Middle frontal gyrus (tissue), 1 donor: ENCODE results near the gene IL1F10.

Source experiments
- DNase-seq: peaks from one replicate; pipeline ENCODE4 v3.0.0-alpha.2; 2015; ENCODE audit warnings: low spot score; ENCODE audit errors: extremely low spot score

IL1F10 gene

DNA sequence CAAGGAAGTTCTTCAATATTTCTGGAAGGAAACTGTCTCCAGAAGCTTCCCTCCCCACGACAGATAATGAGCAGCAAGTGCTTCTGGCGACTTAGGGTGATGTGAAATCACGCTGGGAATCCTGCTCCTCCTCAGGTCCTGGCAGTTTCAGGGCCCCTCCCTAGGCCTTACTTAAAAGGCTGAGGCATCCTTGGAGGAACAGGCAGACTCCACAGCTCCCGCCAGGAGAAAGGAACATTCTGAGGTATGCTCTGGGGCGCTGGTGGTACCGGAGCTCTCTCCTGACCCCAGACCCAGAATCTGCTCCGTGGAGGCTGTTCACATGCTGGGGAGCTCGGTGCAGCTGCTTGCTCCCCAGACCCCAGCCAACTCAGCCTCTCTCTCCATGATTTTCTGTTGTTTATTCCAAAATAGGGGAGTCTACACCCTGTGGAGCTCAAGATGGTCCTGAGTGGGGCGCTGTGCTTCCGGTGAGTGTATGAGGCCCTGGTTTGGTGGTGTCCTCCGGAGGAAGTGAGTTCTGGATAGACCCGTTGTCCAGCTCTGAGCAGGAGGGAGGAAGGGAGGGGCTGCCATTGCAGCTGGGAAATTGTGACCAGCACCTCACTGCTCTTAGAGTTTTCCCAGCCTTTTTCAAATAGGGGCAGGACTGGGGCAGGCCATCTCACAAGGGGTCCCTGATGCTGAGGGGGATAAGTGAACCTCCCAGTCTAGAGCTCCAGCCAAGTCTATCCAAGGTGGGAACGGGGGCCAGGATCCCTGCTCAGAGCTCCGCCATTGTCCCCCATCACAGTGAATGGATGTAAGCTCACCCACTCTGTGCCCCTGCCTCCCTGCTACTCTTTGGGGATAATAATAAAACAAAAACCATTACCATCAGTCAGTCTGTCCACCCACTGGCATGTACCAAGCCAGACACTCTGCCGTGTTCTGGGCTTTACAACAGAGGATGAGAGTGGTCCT, 8.5 kb upstream of the IL1F10 start, which contains the start of gene IL36RN:
Gene IL36RN (plus strand): TSS at position 201 of the 963 bp plus-strand sequence. CDS start 241 bp downstream, at position 442.
- no peak for DNase-seq

DNA sequence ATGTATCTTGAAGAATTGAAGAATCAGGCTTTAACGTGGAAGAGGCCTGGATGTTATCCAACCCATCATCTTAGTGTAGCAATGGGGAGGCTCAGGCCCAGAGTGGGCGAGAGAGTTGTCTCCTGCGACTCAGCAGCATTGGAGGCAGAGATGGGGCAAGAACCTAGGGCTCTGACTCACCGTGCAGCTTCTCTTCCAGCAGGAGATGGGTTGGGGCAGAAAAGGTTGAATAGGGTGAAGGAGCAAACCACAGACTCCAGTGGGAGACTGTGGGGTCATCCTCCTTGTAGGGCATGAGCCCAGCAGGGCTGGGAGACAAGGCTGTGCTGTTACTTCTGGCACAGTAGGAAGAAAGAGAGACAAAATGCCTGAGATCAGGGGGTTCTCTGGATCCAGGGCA, 7.4 kb upstream of the IL1F10 start:
- DNase-seq = no peak

DNA sequence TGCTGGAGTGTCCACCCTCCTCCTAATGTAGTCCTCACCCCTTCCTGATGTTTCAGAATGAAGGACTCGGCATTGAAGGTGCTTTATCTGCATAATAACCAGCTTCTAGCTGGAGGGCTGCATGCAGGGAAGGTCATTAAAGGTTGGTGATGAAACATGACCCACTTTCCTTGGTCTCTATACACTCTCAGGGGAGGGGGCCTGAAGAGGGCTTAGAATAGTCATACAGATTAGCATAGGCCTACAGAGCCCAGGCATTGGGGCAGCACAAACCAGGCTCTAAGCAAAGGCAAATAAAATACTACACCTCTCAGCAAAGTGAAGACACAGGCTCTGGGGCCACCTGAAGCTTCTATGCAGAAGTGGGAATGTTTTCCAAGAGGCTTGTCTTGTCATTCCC, 7.0 kb upstream of the IL1F10 start:
- DNase-seq = no peak

DNA sequence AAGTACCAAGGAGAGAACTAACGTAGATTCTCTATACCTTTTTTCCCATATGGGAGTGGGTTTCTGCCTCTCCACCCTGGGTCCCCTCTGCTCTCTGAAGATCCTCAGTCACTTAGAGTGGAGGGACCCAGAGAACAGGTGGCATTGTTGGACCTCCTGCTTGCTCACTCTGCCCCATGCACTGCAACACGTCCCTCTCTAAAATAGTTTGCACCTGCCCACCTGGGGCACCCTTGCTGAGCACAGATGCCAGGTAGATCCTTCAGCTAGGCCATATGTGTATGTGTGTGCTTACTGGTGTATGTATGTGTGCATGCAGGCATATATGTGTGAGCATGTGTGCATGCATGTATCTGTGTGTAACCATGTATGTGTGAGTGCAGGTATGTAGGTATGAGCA, 6.5 kb upstream of the IL1F10 start:
- no peak for DNase-seq

DNA sequence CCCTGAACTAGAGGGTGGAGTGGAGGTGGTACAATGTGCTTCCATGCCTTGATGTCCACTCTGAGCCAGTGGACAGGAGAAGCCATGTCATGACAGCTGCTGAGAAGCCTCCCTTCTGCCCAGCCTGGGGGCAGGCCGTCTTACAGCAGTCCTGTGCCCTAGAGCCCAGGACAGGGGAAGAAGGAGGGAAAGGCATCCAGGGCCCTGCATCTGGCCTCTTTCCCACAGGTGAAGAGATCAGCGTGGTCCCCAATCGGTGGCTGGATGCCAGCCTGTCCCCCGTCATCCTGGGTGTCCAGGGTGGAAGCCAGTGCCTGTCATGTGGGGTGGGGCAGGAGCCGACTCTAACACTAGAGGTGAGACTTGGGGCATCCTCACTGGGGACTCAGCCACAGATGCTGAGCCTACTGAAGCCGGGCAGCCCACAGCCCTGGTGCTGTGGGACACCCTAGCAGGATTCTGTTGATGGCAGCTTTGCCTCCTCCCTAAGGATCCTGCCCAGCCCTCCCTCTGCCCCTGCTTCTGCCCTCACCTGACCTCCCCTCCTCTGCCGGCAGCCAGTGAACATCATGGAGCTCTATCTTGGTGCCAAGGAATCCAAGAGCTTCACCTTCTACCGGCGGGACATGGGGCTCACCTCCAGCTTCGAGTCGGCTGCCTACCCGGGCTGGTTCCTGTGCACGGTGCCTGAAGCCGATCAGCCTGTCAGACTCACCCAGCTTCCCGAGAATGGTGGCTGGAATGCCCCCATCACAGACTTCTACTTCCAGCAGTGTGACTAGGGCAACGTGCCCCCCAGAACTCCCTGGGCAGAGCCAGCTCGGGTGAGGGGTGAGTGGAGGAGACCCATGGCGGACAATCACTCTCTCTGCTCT, 5.6 kb upstream of the IL1F10 start:
- DNase-seq = no peak

DNA sequence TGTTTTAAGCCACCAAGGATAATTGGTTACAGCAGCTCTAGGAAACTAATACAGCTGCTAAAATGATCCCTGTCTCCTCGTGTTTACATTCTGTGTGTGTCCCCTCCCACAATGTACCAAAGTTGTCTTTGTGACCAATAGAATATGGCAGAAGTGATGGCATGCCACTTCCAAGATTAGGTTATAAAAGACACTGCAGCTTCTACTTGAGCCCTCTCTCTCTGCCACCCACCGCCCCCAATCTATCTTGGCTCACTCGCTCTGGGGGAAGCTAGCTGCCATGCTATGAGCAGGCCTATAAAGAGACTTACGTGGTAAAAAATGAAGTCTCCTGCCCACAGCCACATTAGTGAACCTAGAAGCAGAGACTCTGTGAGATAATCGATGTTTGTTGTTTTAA, 3.5 kb upstream of the IL1F10 start:
- no peak for DNase-seq

DNA sequence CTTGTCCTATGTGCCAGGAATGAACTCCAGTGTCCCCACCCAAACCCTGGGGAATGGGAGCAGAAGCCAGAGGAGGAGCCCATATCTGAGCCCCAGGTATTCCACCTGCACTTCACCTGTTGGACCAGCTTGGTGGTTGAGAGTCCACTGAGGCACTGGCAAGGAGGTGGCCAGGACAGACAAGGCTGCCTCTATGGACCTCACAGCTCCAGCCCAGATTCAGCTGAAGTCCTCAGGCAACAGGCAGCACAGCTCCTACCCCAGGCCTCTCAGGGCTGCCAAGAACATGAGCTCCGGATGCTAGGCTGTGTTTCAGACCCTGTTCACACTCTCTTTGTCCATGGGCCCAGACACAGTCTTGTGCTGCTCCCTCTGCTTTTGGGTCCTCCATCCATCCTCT, 2.9 kb upstream of the IL1F10 start:
- no peak for DNase-seq

DNA sequence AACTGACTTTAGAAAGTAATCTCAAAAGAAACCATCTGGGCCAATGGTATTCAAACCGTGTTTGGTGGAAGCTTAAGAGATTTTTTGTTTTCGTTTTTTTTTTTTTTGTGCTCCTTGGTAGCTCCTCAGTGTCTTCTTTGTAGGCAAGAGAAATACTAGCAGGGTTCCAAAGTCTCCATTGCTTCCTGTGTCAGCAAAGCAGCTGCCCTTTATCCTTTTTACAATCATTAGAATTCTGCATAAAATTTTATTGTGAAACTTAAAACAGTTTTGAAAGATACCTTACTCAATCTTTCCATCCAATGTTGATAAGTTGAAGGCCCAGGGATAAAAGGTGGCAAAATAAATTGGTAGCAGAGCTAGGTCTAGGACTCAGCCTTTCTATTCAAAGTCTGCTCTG, 479 bp downstream of the IL1F10 start:
- no peak for DNase-seq

DNA sequence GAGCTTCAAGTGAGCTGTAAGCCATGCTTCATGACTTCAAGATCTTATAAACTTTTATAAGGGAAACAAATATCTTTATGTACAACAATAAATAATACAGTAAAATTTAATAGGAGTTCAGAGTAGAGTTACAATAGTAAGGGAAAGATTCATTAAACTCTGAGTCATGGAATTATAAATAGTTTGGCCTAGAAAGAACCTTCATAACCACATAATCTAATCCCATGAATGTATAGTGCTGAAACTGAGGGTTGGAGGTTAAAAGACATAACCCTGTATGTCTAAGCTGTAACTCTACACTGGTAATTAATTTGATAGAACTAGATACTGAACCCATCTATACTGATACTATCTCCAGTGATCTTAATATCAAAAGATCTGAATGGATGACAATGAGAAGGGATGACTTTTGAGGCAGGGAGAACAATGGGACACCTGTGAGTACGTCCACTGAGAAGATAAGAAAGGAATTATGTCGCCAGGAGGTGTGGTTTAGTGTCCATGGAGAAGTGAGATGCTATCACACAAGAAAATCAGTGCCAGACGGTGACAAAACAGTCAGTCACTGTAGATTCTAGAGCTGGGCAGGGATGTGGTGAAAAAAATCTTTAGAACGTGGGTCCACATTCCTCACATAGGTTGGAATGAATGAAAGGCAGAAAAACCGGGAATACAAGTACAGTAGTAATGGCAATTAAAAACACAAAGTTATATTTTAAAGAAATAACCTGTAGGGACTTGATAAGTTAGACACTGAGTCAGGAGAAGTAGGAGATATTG, 1.1 kb downstream of the IL1F10 start:
- DNase-seq = no peak

DNA sequence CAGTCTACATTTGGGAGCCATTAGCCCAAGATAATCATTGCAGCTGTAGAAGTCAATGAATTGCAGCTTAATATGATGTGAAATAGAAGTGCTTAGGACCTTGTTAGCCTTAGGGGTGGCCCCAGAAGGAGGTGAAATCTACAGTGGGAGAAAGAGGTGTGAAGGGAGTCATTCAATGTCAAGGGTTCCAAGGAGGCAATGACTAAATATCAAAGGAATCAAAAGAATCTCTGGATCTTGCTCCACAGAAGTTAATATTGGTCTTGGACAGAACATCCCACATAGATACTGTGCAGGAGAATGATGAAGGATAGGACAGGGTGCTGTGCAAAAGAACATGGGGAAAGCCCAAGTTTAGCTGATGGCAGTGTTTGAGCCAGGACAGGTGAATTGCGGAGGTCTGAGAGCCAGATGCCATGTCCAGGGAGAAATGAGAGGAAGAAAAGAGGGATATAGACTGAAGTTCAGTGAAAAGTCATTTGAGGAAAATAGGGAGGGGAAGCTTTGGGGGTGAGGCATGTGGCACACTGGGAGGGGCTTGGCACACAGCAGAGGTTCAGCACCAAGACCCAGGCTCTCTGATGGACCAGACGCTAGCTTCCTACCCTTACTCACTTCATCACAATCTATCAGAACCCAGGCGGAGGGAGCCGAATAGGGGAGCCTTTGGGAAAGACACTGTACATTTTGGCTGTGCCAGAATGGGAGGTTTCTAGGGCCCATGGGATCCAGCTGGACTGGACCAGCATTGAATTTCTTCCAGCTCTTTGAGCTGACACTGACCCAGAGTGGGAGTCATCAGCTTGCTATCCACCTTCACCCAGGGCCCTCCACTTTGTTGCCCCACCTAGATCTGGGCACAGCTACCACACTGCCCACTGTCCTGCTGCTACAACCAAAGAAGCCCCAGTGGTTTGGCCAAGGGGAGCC, 2.2 kb downstream of the IL1F10 start:
- no peak for DNase-seq

DNA sequence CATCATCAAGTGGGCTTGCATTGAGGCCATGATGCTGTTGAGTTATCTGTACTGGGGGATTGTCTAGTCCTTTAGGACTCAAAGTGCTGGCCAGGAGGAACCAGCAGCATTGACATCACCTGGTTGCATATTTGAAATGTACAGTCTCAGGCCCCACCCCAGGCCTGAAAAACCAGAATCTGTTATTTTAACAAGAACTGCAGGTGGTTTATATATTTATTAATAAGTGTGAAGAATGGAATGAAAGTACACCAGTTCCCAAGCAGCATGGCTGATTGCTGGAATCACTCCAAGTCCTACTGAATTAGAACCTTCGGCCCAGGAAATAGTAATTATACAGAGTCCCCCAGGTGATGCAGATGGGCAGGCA, 2.8 kb downstream of the IL1F10 start:
- DNase-seq = no peak

DNA sequence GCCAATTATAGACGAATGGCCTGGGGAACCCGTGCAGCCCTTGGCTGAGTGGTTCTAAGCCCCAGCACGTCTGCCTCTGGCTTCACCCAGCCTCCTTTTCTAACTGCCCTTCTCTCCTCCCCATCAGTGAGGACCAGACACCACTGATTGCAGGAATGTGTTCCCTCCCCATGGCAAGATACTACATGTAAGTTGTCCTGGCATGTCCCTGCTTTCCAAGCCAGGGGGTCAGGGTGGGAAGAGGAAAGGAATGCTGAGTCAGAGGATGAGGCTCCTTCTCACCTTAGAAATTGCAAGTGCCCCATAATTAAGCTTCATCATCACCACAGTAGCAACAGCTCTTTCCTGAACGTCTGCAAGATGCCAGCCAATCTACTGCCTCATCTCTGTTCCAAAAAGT, 4.8 kb downstream of the IL1F10 start:
- no peak for DNase-seq

DNA sequence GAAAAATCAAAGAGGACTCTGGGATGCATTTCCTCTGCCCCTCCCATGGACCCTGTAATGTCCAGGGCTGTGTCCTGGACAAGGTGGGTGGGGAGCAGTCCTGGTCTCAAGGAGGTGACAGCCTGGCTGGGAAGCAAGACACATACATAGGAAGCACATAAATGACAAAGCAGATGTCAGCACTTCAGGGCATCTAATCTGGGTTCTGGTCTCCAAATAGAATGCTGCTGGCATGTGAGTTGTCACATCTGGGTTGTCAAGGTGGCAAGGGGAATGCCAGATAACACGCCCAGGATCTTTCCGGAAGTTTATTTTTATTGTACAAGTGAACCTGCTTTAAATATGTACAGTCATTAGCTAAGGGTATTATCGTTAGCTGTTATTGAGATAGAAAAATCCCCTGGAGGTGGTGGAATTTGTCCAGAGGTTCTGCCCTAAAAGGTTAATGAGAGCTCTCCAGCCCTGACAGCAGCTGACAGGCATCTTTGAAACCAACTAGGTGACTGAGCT, 5.6 kb downstream of the IL1F10 start:
- no peak for DNase-seq

DNA sequence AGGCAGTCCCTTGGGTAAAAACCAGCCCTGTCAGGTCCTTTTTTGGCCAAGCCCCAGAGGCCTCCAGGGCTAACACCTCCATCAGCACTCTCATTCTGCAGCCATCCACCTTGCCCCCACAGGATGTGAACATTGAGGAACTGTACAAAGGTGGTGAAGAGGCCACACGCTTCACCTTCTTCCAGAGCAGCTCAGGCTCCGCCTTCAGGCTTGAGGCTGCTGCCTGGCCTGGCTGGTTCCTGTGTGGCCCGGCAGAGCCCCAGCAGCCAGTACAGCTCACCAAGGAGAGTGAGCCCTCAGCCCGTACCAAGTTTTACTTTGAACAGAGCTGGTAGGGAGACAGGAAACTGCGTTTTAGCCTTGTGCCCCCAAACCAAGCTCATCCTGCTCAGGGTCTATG, 7.3 kb downstream of the IL1F10 start:
- DNase-seq = no peak

DNA sequence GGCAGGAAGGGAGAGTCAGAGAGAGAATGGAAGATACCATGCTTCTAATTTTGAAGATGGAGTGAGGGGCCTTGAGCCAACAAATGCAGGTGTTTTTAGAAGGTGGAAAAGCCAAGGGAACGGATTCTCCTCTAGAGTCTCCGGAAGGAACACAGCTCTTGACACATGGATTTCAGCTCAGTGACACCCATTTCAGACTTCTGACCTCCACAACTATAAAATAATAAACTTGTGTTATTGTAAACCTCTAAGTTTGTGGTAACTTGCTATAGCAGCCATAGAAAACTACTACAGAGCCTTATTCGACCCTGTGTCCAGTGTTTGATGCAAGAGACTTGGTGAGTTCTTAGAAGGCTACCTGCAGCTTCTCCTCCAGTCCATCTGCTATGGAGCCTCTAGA, 7.8 kb downstream of the IL1F10 start:
- DNase-seq = no peak

DNA sequence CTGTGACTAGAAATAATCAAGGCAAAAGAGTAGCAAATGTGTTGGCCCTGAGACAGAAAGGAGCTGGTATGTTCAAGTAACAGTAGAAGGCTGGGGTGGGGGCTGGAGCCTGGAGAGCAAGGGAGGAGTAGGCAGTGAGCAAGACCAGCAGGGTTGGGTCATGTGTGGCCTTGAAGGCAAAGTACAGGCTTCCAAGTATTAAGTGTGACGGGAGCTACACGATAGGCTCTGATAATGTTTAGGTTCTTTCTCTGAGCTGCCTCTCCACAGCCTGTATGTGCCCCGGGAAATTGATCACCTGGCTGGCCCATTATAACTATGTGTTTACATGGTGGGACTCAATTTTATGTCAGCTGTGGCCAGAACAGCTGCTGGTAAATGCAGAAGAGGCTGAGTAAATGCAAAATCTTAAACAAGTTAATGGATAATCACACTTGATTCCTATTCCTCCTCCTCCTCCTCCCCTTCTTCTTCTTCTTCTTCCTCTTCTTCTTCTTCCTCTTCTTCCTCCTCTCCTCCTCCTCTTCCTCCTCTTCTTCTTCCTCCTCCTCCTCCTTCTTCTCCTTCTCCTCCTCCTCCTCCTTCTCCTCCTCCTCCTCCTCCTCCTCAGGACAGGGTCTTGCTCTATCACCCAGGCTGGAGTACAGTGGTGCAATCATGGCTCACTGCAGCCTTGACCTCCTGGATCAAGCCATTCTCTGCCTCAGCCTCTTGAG, 9.3 kb downstream of the IL1F10 start:
- no peak for DNase-seq

DNA sequence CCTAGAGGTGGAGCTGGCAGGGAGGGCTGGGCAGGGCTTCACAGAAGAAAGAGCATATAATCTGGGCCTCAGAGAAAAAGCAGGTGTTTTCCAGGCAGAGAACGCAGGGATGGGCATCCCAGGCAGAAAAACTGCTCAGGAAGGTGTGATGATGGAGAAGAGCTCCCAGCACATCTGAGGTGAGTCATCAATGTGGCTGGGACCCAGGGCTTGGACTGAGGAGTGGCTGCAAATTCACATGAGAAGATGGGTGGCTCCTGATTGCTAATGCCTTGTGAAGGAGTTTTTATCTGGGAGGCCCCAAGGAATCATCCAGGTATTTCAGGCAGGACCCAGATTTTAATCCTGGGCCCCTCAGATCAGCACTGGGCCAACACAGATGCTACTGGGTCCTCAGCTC, 10.2 kb downstream of the IL1F10 start:
- no peak for DNase-seq

DNA sequence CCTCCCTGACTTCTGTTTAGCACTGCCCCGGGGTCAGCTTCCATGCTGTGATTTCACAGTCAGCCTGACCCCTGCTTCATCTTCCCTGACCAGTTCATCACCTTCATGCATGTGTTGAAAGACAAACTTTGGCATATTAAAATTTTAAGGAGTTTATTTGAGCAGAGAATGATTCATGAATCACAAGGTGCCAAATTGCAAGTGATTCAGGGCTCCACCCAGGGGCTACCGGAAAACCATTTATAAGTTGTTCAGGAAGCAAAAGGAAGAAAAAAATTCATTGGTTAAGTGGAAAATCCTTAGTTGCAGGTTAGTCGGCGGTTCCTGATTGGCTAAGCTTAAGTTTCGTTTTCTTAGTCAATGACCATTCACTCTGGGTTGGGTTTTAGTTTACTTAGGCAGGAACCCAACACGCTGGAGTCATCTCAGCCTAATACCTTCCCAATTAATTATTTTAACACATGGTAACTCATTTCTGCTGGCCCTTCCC, 10.6 kb downstream of the IL1F10 start:
- no peak for DNase-seq

DNA sequence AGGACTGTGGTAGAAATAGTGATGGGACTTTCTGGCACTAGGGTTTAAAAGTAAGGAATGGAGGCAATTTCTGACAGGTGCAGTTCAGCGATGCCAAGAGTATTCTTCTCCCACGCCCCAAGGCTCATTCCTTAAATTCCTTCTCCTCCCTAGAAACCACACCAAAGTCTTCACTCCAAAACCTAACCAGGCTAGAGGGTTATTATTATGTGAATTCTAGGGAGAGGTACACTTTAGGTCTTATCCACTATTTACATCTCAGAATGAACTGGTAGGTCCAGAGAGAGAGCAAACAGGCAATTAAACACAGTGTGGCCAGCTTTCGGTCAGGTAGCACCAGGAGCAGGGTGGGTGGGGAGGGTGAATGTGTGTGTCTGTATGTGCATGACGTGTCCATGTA, 11.4 kb downstream of the IL1F10 start:
- DNase-seq = no peak
